BJ (cell line): ENCODE results near the gene KCNJ6. TPM values are rescaled to one million over a fixed set of nuclear protein-coding genes. Genes with fewer than 3 reads are reported as not detected.

Experiments
- CTCF ChIA-PET: fragments of 350-600 bp; formaldehyde crosslinking; extraction: SDS; loops from one replicate; lab custom pipeline; 2021; ENCODE audit warnings: antibody characterized with exemption, inconsistent platforms; lab: Yijun Ruan, JAX
- POLR2A ChIA-PET: fragments of 300-600 bp; sonication (Branson Sonifier 250); formaldehyde crosslinking; extraction: SDS; loops from one replicate; lab custom pipeline; 2021; ENCODE audit warnings: antibody characterized with exemption; lab: Charles Lee
- DNase-seq: peaks from one replicate; pipeline ENCODE4 v3.0.0-alpha.2; 2011; ENCODE audit warnings: low read depth
- H3K27me3 ChIP-seq: 2 replicates; pipeline ENCODE4 v1.6.0; 2011; ENCODE audit warnings: low read length; ENCODE audit not compliant: control insufficient read depth, insufficient read depth
- H3K36me3 ChIP-seq: 2 replicates; pipeline ENCODE4 v1.5.1; 2011; ENCODE audit warnings: low read length; ENCODE audit not compliant: control insufficient read depth, insufficient read depth
- H3K4me3 ChIP-seq: 2 replicates; pipeline ENCODE4 v1.5.1; 2011; ENCODE audit warnings: low read depth, mild to moderate bottlenecking, control low read depth, low read length
- CTCF ChIP-seq: IDR thresholded peaks from 2 replicates; pipeline ENCODE4 v1.5.1; 2011; ENCODE audit warnings: low read depth, mild to moderate bottlenecking, control low read depth, inconsistent platforms, low read length, moderate library complexity; ENCODE audit not compliant: insufficient read depth
- polyA plus RNA-seq: library from polyadenylated mRNA; depleted of rRNA; stranded (reverse); fragments of >200 nt; gene quantifications from 2 replicates; pipeline ENCODE4 v1.2.3, GENCODE V29; 2011

Gene KCNJ6
- polyA plus RNA-seq, 1 experiment = 0.01 TPM

DNA sequence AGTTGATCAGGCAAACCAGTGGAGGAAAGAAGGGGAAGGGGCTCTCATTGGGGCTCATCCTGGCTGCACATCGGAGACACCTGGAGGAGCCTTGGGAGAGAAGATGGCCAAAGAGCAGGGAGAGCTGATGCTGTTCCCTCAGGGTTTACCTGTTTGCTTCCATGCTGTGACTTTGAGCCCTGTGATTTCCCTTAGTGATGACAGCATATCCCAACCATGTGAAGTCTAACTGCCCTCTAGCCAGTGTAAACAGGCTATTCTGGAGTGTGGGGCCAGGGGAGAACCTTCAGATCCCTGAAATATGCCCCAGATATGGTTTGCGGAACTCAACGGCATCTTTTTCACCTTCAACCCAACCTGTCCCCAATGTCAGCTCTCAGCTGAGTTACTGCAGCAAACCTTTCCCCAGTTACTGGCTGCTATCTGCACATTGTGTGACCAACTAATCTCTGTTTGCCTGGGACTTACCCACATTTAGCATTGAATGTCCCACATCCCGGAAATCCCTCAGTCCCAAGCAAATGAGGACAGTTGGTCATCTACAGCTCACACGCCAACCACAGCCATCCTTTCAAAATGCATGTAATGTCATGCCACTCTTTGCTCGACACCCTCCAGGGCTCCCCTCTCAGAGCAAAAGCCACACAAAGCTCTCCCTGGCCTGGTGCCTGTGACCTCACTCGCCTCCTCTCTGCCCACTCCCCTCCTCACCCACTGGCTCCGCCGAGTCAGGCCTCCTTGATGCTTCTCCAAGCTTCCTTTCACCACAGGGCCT lies 242.3 kb downstream of the KCNJ6 start:
- CTCF ChIA-PET = interaction anchor here (0.5 to 3.0 kb wide), 35 partner anchors 8 to 1192 kb away, joined by 3 to 16 read pairs (median 3); no protein-coding TSS in a partner anchor
- Histone ChIP-seq H3K27me3 (peaks cover 11% of the 10 kb centered on the region), H3K4me3 (no peak overlapping the region), H3K36me3 (no peaks in the 10 kb centered on the region)
- TF ChIP-seq CTCF = no peak
- DNase-seq = no peak
- POLR2A ChIA-PET = no interaction called here

DNA sequence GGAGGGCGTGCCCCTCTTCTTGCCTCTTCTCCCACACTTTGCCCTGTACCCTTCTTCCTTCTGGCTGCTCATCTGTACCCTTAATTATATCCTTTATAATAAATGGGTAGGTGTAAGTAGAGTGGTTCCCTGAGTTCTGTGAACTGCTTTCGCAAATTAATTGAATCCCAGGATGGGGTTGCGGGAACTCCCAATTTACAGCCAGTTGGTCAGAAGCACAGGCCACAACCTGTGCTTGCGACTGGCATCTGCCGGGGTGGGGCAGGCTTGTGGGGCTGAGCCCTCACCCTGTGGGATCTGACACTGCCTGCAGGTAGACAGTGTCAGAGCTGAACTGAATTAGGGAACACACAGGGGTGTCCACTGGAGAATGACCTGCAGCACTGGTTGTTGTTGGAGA lies 244.9 kb downstream of the KCNJ6 start:
- Histone ChIP-seq H3K36me3 (no peaks in the 10 kb centered on the region), H3K4me3 (no peak overlapping the region), H3K27me3 (peaks cover 10% of the 10 kb centered on the region)
- CTCF ChIA-PET = interaction anchor here (0.6 to 1.3 kb wide), 3 partner anchors 8 to 685 kb away, joined by 3 to 4 read pairs (median 3); no protein-coding TSS in a partner anchor
- no peak for TF ChIP-seq CTCF
- POLR2A ChIA-PET = no interaction called here
- no peak for DNase-seq

DNA sequence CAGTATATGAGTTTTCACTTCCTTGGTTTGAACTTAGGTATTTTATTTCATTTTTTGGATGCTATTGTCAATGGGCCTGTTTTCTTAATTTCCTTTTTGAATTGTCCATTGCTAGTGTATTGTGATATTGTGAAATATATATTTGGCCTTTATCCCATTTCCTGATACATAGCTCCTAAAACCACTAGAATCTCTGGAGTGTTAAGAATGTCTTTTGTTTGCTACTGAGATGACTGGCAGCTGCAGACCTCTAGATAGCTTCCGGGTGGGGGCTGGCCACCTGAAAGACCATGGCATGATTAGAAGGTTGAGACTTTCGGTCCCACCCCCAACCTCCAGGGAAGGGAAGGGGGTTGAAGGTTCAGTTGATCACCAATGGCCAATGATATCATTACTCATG lies 245.4 kb downstream of the KCNJ6 start:
- ChIA-PET POLR2A (no interaction called here), CTCF (interaction anchor here (0.6 to 1.3 kb wide), 3 partner anchors 9 to 685 kb away, joined by 3 to 4 read pairs (median 3); no protein-coding TSS in a partner anchor)

GRCh38 chr21:37669249-37669648 lies 247.0 kb downstream of the KCNJ6 start:
- Histone ChIP-seq H3K4me3 (no peak overlapping the region), H3K36me3 (no peaks in the 10 kb centered on the region), H3K27me3 (peaks cover 9% of the 10 kb centered on the region)
- no peak for TF ChIP-seq CTCF
- ChIA-PET POLR2A (no interaction called here), CTCF (interaction anchor here (0.8 to 1.2 kb wide), 3 partner anchors 9 to 458 kb away, joined by 3 to 4 read pairs (median 3); no protein-coding TSS in a partner anchor)
- no peak for DNase-seq

More for the DNA sequence above, 245.4 kb downstream of the KCNJ6 start:
- DNase-seq = no peak
- TF ChIP-seq CTCF = no peak
- Histone ChIP-seq H3K4me3 (no peak overlapping the region), H3K27me3 (peaks cover 12% of the 10 kb centered on the region), H3K36me3 (no peaks in the 10 kb centered on the region)

DNA sequence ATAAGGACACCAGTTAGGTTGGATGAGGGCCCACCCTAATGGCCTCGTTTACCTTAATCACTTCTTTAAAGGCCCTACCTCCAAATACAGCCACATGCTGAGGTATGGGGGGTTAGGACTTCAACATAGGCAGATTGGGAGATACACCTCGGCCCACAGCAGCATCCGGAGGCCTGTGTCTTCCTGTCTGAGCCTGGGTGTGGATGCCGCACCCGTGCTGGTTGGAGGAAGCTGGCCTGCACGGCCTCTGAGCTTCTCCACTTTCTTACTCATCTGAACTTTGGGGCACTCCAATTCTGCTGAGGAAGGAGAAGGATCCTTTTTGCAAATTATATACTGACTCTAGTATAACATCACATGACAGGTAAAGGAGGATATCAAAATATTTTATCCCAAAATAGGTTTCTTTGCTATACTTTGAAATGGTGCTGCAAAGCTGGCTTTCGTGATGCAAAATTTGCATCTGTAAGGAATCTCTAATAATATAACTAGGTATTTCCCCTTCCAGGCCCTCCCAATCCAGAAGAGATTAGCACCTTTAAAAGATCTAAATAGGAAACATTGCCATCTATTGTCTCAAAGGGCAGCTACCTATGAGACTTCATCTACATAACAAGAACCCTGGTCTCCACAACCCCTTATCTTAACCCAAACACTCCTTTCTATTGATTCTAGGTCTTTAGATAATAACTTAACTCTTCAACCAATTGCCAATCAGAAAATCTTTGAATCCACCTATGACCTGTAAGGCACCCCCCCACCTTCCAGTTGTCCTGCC lies 247.6 kb downstream of the KCNJ6 start:
- ChIA-PET POLR2A (no interaction called here), CTCF (interaction anchor here (1.2 kb wide), 2 partner anchors 10 to 458 kb away, joined by 3 to 4 read pairs; no protein-coding TSS in a partner anchor)
- TF ChIP-seq CTCF = no peak
- Histone ChIP-seq H3K4me3 (no peak overlapping the region), H3K36me3 (no peaks in the 10 kb centered on the region), H3K27me3 (peaks cover 6% of the 10 kb centered on the region)
- DNase-seq = no peak
